Erythroblast (primary cell): Measurements from ENCODE around the gene GSTM5.
A peak's percentile ranks its signal among the peaks of the same experiment; 100 is the strongest.
"Not testable (repeated sequence)": the region's sequence is repeated elsewhere in the genome, so short reads cannot be mapped to it uniquely, and the experiment has no call there.

Source experiments
- DNase-seq, 2 experiments: peaks; one replicate each; lab custom pipeline; 2025; lab: John Stamatoyannopoulos, UW
- GATA1 ChIP-seq: IDR thresholded peaks from 2 replicates; pipeline ENCODE4 v1.6.1; 2011; ENCODE audit warnings: low read depth, mild to moderate bottlenecking, control low read depth, low read length, moderate library complexity
- POLR2A ChIP-seq: IDR thresholded peaks from 2 replicates; pipeline ENCODE4 v1.6.1; 2011; ENCODE audit warnings: mild to moderate bottlenecking, low read length

The GSTM5 gene

DNA sequence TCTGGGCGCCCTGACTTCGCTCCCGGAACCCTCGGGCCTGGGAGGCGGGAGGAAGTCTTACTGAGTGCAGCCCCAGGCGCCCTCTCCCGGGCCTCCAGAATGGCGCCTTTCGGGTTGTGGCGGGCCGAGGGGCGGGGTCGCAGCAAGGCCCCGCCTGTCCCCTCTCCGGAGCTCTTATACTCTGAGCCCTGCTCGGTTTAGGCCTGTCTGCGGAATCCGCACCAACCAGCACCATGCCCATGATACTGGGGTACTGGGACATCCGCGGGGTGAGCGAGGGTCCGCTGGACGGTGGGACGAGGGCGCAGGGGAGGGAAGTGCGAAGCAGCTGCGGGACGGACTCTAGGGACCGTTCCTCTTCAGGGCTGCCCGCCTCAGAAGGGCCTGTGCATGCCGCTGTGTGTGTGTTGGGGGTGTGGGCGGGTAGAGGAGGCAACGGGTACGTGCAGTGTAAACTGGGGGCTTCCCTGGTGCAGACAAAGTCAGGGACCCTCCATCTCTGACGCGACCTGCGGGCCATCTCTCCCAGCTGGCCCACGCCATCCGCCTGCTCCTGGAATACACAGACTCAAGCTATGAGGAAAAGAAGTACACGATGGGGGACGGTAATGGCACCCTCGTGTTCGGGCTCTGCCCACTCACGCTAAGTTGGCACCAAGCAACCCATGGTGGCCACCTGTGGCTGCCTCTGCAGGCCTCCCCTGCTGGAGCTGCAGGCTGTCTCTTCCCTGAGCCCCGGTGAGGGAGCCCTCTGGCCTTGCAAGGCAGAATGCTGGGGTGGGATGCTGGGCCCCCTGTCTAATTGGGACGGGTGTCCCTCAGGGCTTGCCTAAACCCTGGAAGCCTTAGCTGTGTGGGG is 24.2 kb upstream of the GSTM5 start, which contains the start of gene GSTM1:
Gene GSTM1 (plus strand): TSS at position 177 of the 859 bp plus-strand sequence. CDS start 57 bp downstream, at position 234.
- peak; percentile 80 to 84 for DNase-seq
- no peak for TF ChIP-seq GATA1
- TF ChIP-seq POLR2A = no peak

- TF ChIP-seq POLR2A = no peak
- TF ChIP-seq GATA1 = no peak
- no peak for DNase-seq
These were observed 22.1 kb upstream of the GSTM5 start for GRCh38 chr1:109689844-109690405.

GRCh38 chr1:109691759-109692158 is 20.3 kb upstream of the GSTM5 start:
- TF ChIP-seq POLR2A (no peak), GATA1 (no peak)
- no peak for DNase-seq

DNA sequence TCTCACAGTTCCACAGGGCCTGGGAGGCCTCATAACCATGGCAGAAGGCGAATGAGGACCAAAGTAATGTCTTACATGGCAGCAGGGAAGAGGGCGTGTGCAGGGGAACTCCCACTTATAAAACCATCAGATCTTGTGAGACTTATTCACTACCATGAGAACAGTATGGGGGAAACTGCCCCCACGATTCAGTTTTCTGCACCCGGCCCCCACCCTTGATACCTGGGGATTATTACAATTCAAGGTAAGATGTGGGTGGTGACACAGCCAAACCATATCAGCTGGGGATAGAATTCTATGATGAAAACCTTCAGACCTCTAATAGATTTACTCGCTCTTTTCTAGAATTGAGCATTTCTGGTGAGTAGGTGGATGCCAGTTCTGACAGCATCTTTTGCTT is 17.7 kb upstream of the GSTM5 start:
- DNase-seq = not testable (repeated sequence)

- not testable (repeated sequence) for DNase-seq
These were observed 16.9 kb upstream of the GSTM5 start for GRCh38 chr1:109695138-109695537.

DNA sequence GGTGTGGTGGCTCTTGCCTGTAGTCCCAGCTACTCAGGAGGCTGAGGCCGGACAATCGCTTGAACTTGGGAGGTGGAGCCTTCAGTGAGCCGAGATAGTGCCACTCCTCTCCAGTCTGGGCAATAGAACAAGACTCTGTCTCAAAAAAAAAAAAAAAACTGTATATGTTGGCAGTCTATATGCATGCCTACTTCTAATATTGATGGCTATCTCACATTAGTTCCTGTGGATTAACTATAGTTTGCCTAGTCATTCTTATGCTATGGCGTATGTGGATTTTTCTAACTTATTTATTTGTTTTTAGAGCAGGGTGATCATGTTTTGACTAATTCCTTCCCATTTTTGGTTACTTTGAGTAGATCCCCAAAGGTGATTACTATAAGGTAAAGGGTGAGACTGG is 15.0 kb upstream of the GSTM5 start:
- DNase-seq = no peak

DNA sequence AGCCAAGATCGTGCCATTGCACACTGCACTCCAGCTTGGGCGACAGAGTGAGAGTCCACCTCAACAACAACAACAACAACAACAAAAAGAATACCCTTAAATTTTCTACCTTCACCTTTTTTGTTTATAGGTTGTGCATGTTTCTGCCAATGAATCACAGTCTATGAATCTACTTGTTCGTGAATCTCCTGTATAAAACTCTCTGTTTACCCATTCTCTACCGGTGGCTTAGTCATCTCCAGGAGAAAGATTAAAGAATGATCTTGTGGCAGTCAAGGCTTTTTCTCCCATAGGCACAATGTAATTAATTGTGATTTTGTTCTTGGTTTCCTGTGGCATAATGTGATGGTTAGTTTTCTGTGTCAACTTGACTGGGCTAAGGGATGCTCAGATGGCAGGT is 14.2 kb upstream of the GSTM5 start:
- DNase-seq = not testable (repeated sequence)

More for the DNA sequence above, 15.0 kb upstream of the GSTM5 start:
- TF ChIP-seq GATA1 = no peak
- no peak for TF ChIP-seq POLR2A

- not testable (repeated sequence) for DNase-seq
These were observed 9.1 kb upstream of the GSTM5 start for GRCh38 chr1:109702940-109703339.

GRCh38 chr1:109704173-109704572 is 7.9 kb upstream of the GSTM5 start:
- DNase-seq = no peak
- TF ChIP-seq POLR2A = no peak
- no peak for TF ChIP-seq GATA1

DNA sequence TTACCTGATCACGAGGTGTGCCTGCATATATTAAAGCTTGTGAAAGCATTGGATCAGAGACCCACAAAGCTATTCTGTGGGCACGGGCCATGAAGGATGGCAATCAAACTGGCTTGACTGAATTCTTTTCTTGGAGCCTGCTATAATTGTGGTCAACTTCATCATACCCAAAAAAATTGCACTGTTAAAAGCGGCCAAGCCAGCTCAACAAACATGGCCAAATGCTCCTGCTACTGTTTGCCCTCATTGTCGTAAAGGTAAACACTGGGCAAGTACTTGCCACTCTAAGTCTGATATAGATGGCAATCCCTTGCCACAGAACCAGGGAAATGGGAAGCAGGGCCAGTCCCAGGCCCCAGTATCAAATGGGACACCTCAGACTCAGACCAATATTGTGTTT is 6.6 kb upstream of the GSTM5 start:
- TF ChIP-seq POLR2A (no peak), GATA1 (no peak)
- DNase-seq = no peak

DNA sequence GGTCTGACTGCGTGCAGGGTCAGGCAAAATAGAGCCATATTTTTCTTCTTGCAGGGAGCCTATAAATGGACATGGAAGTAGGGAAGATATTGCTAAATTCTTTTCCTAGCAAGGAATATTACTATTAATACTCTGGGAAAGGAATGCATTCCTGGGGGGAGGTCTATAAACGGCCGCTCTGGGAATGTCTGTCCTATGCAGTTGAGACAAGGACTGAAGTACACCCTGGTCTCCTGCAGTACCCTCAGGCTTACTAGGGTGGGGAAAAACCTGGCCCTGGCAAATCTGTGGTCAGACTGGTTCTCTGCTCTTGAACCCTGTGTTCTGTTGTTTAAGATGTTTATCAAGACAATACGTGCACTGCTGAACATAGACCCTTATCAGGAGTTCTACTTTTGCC is 3.1 kb upstream of the GSTM5 start:
- not testable (repeated sequence) for DNase-seq

DNA sequence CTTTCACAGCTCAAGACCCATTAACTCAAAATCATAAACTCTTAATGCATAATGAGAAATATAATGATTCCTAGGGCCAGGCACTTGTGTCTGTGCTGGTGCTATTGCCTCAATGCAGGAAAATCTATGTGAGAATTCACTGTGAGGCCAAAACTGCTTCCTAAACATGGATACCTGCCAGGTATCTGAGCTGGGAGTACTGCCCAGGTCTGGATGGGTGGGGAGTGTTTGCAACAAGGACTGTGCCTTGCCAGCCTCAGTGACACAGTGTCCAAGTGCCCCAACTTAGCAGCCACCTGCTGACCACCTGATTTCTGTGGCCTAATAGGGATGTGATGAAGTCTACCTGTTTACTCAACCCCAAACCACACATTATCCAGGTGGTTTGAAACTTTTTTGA is 2.2 kb upstream of the GSTM5 start:
- not testable (repeated sequence) for DNase-seq

DNA sequence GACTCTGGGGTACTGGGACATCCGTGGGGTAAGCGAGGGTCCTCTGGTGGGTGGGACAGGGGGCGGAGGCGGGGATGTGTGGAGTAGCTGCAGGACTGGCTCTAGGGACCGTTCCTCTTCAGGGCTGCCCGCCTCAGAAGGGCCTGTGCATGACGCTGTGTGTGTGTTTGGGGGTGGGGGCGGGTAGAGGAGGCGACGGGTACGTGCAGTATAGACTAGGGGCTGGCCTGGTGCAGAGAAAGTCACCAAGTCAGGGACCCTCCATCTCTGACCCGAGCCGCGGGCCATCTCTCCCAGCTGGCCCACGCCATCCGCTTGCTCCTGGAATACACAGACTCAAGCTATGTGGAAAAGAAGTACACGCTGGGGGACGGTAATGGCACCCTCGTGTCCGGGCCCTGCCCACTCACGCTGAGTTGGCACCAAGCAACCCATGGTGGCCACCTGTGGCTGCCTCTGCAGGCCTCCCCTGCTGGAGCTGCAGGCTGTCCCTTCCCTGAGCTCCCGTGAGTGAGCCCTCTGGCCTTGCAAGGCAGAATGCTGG is 342 bp downstream of the GSTM5 start:
- DNase-seq = no peak
- TF ChIP-seq POLR2A = no peak
- no peak for TF ChIP-seq GATA1

GRCh38 chr1:109713636-109714035 is 1.6 kb downstream of the GSTM5 start:
- TF ChIP-seq POLR2A (no peak), GATA1 (no peak)

DNA sequence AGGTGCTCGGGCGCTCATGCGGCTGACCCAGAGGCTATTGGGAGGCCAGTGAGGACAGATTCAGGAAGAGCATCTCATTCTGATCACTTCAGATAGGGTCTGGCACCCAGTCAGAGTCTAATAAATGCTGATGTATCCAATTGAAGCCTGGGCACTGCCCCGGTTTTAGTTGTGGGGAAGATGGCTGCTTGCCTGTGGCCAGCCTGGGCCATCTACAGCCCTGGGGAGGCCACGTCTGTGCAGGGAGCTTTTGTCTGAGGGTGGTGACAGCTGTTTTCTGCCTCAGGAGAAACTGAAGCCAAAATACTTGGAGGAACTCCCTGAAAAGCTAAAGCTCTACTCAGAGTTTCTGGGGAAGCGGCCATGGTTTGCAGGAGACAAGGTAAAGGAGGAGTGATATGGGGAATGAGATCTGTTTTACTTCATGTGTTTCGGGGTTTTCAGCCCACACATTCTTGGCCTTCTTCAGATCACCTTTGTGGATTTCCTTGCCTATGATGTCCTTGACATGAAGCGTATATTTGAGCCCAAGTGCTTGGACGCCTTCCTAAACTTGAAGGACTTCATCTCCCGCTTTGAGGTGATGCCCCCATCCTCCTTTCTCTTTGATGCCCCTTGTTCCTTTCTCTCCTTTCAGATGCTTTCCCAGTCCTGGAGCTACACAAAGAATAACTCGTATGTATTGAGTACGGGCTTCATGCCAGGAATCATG is 2.8 kb downstream of the GSTM5 start:
- no peak for DNase-seq
- no peak for TF ChIP-seq POLR2A

More at GRCh38 chr1:109713636-109714035, 1.6 kb downstream of the GSTM5 start:
- DNase-seq = no peak
